HL-60 (cell line): ENCODE measurements around the gene ITSN2.

Source experiments
- DNase-seq, 2 experiments: peaks; one replicate each; pipeline ENCODE4 v3.0.0-alpha.2; 2010 to 2020; ENCODE audit warnings: low read depth in 1 of 2, low spot score in 1 of 2
- H3K27ac ChIP-seq: fragments of 250-450 bp; sonication (Bioruptor Pico); replicated peaks from 2 replicates; pipeline ENCODE4 v1.5.1; 2020; ENCODE audit warnings: mild to moderate bottlenecking, moderate library complexity
- H3K27me3 ChIP-seq: fragments of 250-450 bp; sonication (Bioruptor Pico); 2 replicates; pipeline ENCODE4 v1.5.1; 2021; ENCODE audit warnings: mild to moderate bottlenecking, moderate library complexity; ENCODE audit not compliant: insufficient read depth, poor library complexity, severe bottlenecking
- H3K4me3 ChIP-seq: replicated peaks from 2 replicates; pipeline ENCODE4 v1.5.1; 2011; ENCODE audit warnings: mild to moderate bottlenecking, control low read depth, low read length; ENCODE audit not compliant: insufficient read depth
- CTCF ChIP-seq: IDR thresholded peaks from one replicate; pipeline ENCODE4 v1.5.1; 2011; ENCODE audit warnings: low read length, control low read depth, inconsistent platforms; ENCODE audit not compliant: insufficient read depth
- GABPA ChIP-seq: IDR thresholded peaks from 2 replicates; pipeline ENCODE4 v1.6.1; 2012; ENCODE audit warnings: low read depth
- POLR2AphosphoS5 ChIP-seq: IDR thresholded peaks from 2 replicates; pipeline ENCODE4 v1.6.1; 2012; ENCODE audit warnings: low read depth
- REST ChIP-seq: IDR thresholded peaks from 2 replicates; pipeline ENCODE4 v1.6.1; 2012; ENCODE audit warnings: low read depth; ENCODE audit not compliant: insufficient replicate concordance
- SPI1 ChIP-seq: IDR thresholded peaks from 2 replicates; pipeline ENCODE4 v1.6.1; 2012; ENCODE audit warnings: low read depth, mild to moderate bottlenecking, borderline replicate concordance

Gene ITSN2

GRCh38 chr2:24285484-24286152, 74.7 kb downstream of the ITSN2 start:
- H3K27ac ChIP-seq: no peak overlapping the region
- no peaks in the 10 kb centered on the region for H3K27me3 ChIP-seq
- no peak for DNase-seq
- no peak overlapping the region for H3K4me3 ChIP-seq
- TF ChIP-seq GABPA: no peak
- TF ChIP-seq REST: no peak
- TF ChIP-seq CTCF: no peak
- TF ChIP-seq SPI1: no peak
- no peak for TF ChIP-seq POLR2AphosphoS5

- TF ChIP-seq SPI1 (no peak), GABPA (no peak), CTCF (no peak), POLR2AphosphoS5 (no peak), REST (no peak)
- H3K27me3 ChIP-seq: no peaks in the 10 kb centered on the region
- no peak overlapping the region for H3K4me3 ChIP-seq
- no peak overlapping the region for H3K27ac ChIP-seq
- DNase-seq: no peak
Measured at GRCh38 chr2:24280645-24281044, 79.7 kb downstream of the ITSN2 start.

- no peak for DNase-seq
- no peak for TF ChIP-seq SPI1
- TF ChIP-seq CTCF: no peak
- TF ChIP-seq GABPA: no peak
- no peak for TF ChIP-seq REST
- no peak for TF ChIP-seq POLR2AphosphoS5
Measured at GRCh38 chr2:24280161-24280560, 80.2 kb downstream of the ITSN2 start.

More at GRCh38 chr2:24280161-24280560, 80.2 kb downstream of the ITSN2 start:
- Histone ChIP-seq H3K27me3 (no peaks in the 10 kb centered on the region), H3K27ac (no peak overlapping the region), H3K4me3 (no peak overlapping the region)
